ENCODE results near the gene IER2. TPM values are rescaled to one million over a fixed set of nuclear protein-coding genes. Genes with fewer than 3 reads are reported as not detected.

The IER2 gene
- total and polyA plus RNA-seq, 2 donors (not counting 3 experiments of a cell fraction or from before 2014, with no cell fraction given): 60.6 to 81.6 TPM

DNA sequence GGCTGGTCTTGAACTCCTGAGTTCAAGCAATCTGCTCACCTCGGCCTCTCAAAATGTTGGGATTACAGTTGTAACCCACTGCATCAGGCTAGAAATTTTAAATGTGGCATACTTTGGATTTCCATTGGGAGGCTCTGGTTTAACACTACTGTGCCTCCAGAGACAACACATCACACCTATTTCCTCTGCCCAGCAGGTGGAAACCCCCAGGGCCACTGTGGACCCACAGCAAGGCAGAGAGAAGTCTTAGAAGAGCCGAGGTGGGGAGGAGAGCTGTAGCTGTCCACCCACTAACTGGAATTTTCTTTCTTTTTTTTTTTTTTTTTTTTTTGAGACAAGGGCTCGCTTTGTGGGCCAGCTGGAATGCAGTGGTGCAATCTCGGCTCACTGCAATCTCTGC, 39.4 kb downstream of the IER2 start:
- Histone ChIP-seq H3K9me1 (replicated peaks; ENCODE audit: control insufficient read depth, extremely low read depth, insufficient read depth, low read length) (no peaks in the 10 kb centered on the region), H3K27me3 (ENCODE audit: control insufficient read depth in 2 of 2, insufficient read depth in 2 of 2, low read length in 2 of 2) (no peaks in the 10 kb centered on the region), H3K4me2 (ENCODE audit: insufficient read depth, low read length) (no peak overlapping the region), H3K27ac (ENCODE audit: insufficient read depth, low read depth, low read length) (no peak overlapping the region), H3K4me1 (ENCODE audit: control insufficient read depth, extremely low read depth, insufficient read depth, low read length) (no peaks in the 10 kb centered on the region), H3K36me3 (ENCODE audit: control insufficient read depth in 2 of 2, extremely low read depth in 1 of 2, insufficient read depth in 2 of 2, low read length in 2 of 2) (no peaks in the 10 kb centered on the region), H3K9ac (replicated peaks; ENCODE audit: extremely low read depth, insufficient read depth, low read length) (no peak overlapping the region), H2AFZ (ENCODE audit: low read depth, low read length) (no peak overlapping the region), H4K20me1 (replicated peaks; ENCODE audit: control insufficient read depth, extremely low read depth, insufficient read depth, low read length) (no peaks in the 10 kb centered on the region), H3K79me2 (ENCODE audit: control insufficient read depth, insufficient read depth, low read length) (no peaks in the 10 kb centered on the region), H3K9me3 (replicated peaks; ENCODE audit: control insufficient read depth, insufficient read depth, low read length) (no peaks in the 10 kb centered on the region), H3K4me3 (replicated peaks in 1 of 3; ENCODE audit: insufficient read depth in 1 of 3, low read depth in 1 of 3, low read length in 3 of 3) (no peak overlapping the region)
- BruUV-seq (replicated peaks): no TSS peak
- FAIRE-seq: no peak
- dilution Hi-C loops (cut with MboI; ENCODE audit: extremely low pct_ligation_motif_present, low sequenced_read_pairs): no loop called here
- TF ChIP-seq, protein P1, sequence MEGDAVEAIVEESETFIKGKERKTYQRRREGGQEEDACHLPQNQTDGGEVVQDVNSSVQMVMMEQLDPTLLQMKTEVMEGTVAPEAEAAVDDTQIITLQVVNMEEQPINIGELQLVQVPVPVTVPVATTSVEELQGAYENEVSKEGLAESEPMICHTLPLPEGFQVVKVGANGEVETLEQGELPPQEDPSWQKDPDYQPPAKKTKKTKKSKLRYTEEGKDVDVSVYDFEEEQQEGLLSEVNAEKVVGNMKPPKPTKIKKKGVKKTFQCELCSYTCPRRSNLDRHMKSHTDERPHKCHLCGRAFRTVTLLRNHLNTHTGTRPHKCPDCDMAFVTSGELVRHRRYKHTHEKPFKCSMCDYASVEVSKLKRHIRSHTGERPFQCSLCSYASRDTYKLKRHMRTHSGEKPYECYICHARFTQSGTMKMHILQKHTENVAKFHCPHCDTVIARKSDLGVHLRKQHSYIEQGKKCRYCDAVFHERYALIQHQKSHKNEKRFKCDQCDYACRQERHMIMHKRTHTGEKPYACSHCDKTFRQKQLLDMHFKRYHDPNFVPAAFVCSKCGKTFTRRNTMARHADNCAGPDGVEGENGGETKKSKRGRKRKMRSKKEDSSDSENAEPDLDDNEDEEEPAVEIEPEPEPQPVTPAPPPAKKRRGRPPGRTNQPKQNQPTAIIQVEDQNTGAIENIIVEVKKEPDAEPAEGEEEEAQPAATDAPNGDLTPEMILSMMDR (IDR thresholded peaks at IDR 0.05; ENCODE audit: extremely low read depth in 1 of 2, insufficient read depth in 1 of 2, low read depth in 1 of 2, low read length in 2 of 2): no peak
- TF ChIP-seq FOS (IDR thresholded peaks at IDR 0.05; ENCODE audit: borderline replicate concordance, insufficient read depth, low read length) (no peak), MYC (IDR thresholded peaks at IDR 0.05; ENCODE audit: low read depth, low read length) (no peak), POLR2A (IDR thresholded peaks at IDR 0.05; ENCODE audit: low read depth, low read length) (no peak), POLR2AphosphoS5 (IDR thresholded peaks at IDR 0.05; ENCODE audit: insufficient read depth, low read depth, low read length) (no peak), JUN (IDR thresholded peaks at IDR 0.05; ENCODE audit: borderline replicate concordance, insufficient read depth, insufficient read length, low read depth) (no peak), EZH2 (IDR thresholded peaks at IDR 0.05; ENCODE audit: borderline replicate concordance, low read depth, low read length, severe bottlenecking) (no peak), GATA2 (IDR thresholded peaks at IDR 0.05; ENCODE audit: insufficient read depth, insufficient read length, low read depth, low read length) (no peak)
- TF ChIP-seq, protein P2, sequence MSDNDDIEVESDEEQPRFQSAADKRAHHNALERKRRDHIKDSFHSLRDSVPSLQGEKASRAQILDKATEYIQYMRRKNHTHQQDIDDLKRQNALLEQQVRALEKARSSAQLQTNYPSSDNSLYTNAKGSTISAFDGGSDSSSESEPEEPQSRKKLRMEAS (IDR thresholded peaks at IDR 0.05; ENCODE audit: insufficient read depth, insufficient read length): no peak
- POLR2A ChIA-PET: no interaction called here
- CTCF ChIA-PET: interaction anchor here (1.5 to 1.8 kb wide), 2 partner anchors 23 to 35 kb away, joined by 3 to 5 read pairs; no protein-coding TSS in a partner anchor
- no peak for DNase-seq (ENCODE audit: low read depth, low spot score)
- intact Hi-C loops (cut with micrococcal nuclease): no loop called here

All from endothelial cell of umbilical vein (primary cell).